HepG2 (cell line): ENCODE results near the gene FNBP1L. TPM values are rescaled to one million over a fixed set of nuclear protein-coding genes. Genes with fewer than 3 reads are reported as not detected.

Experiments
- HNRNPLL ChIP-seq: fragments of 200-400 bp; formaldehyde crosslinking; IDR thresholded peaks from 2 replicates; pipeline ENCODE4 v1.6.1; 2017; ENCODE audit warnings: mild to moderate bottlenecking, low read depth, low read length; ENCODE audit not compliant: poor library complexity, severe bottlenecking
- HNRNPUL1 ChIP-seq: fragments of 200-400 bp; formaldehyde crosslinking; IDR thresholded peaks from 2 replicates; pipeline ENCODE4 v1.6.1; 2017; ENCODE audit warnings: low read depth, mild to moderate bottlenecking, low read length, moderate library complexity
- NFE2L1 ChIP-seq: sonication (generic); formaldehyde crosslinking; IDR thresholded peaks from 2 replicates; pipeline ENCODE4 v1.4.0; 2020; ENCODE audit warnings: missing genetic modification reagents, mild to moderate bottlenecking, borderline replicate concordance
- RBFOX2 ChIP-seq: fragments of 200-400 bp; formaldehyde crosslinking; IDR thresholded peaks from 2 replicates; pipeline ENCODE4 v1.6.1; 2017; ENCODE audit warnings: low read depth, mild to moderate bottlenecking, low read length
- TBX2 ChIP-seq: sonication (generic); formaldehyde crosslinking; IDR thresholded peaks from 2 replicates; pipeline ENCODE4 v1.5.0; 2020; ENCODE audit warnings: missing genetic modification reagents, mild to moderate bottlenecking, borderline replicate concordance
- TSC22D2 ChIP-seq: sonication (generic); formaldehyde crosslinking; IDR thresholded peaks from 2 replicates; pipeline ENCODE4 v1.5.1; 2020; ENCODE audit warnings: missing genetic modification reagents, mild to moderate bottlenecking, borderline replicate concordance
- ZFP90 ChIP-seq: sonication (generic); formaldehyde crosslinking; IDR thresholded peaks from 2 replicates; pipeline ENCODE4 v1.8.0; 2022; ENCODE audit warnings: missing genetic modification reagents, mild to moderate bottlenecking, inconsistent platforms, borderline replicate concordance
- ZNF281 ChIP-seq: sonication (generic); formaldehyde crosslinking; IDR thresholded peaks from 2 replicates; pipeline ENCODE4 v1.4.0; 2020; ENCODE audit warnings: missing genetic modification reagents, borderline replicate concordance
- ZNF660 ChIP-seq: sonication (generic); formaldehyde crosslinking; IDR thresholded peaks from 2 replicates; pipeline ENCODE4 v1.5.1; 2020; ENCODE audit warnings: mild to moderate bottlenecking, low read depth, missing genetic modification reagents, borderline replicate concordance
- ZNF790 ChIP-seq: sonication (generic); formaldehyde crosslinking; IDR thresholded peaks from 2 replicates; pipeline ENCODE4 v1.8.0; 2022; ENCODE audit warnings: missing genetic modification reagents, mild to moderate bottlenecking, borderline replicate concordance
- ZSCAN25 ChIP-seq: sonication (generic); formaldehyde crosslinking; IDR thresholded peaks from 2 replicates; pipeline ENCODE4 v1.8.0; 2022; ENCODE audit warnings: mild to moderate bottlenecking, missing genetic modification reagents
- polyA plus RNA-seq, 8 experiments: library from polyadenylated mRNA; depleted of rRNA in 3 of 8; stranded (reverse) in 7 of 8; unstranded in 1 of 8; fragments of >200 nt; fragmentation: Illumina TruSeq in 4 of 8; extraction: Trizol in 4 of 8; gene quantifications; 2 replicates each; pipeline versions ENCODE4 v1.2.1 to v1.2.3, GENCODE V29; 2011 to 2016; ENCODE audit warnings: low read depth in 4 of 8, missing spikeins in 1 of 8, mixed read lengths in 1 of 8; ENCODE audit not compliant: insufficient read depth in 1 of 8
- total RNA-seq, 5 experiments: library from RNA; depleted of rRNA; stranded (reverse); fragments of >200 nt; fragmentation: Illumina TruSeq; extraction: Trizol; gene quantifications; 2 replicates each; pipeline ENCODE4 v1.2.3, GENCODE V29; 2016; ENCODE audit warnings: low read depth in 1 of 5
- TF ChIP-seq, protein P1 (sequence below): sonication (generic); formaldehyde crosslinking; IDR thresholded peaks from 2 replicates; pipeline ENCODE4 v1.4.0; 2020; ENCODE audit warnings: missing genetic modification reagents
- TF ChIP-seq, protein P2 (sequence below): sonication (generic); formaldehyde crosslinking; IDR thresholded peaks from 2 replicates; pipeline ENCODE4 v1.5.0; 2020; ENCODE audit warnings: mild to moderate bottlenecking, low read depth, missing genetic modification reagents, borderline replicate concordance
- TF ChIP-seq, protein P3 (sequence below): sonication (generic); formaldehyde crosslinking; IDR thresholded peaks from one replicate; pipeline ENCODE4 v1.5.1; 2020; ENCODE audit warnings: mild to moderate bottlenecking, missing genetic modification reagents; ENCODE audit errors: not compliant biosample characterization

FNBP1L gene
- total and polyA plus RNA-seq, 2 of the 13 experiments (the other 11 are each of a cell fraction or from before 2014, with no cell fraction given), result 24.1 to 27.1 TPM

- TF ChIP-seq TSC22D2 (CRISPR knock-in tag) (no peak), ZNF790 (CRISPR knock-in tag) (0 out of 2 replicates have a peak, but pooled peaks have one; percentile 24), RBFOX2 (peak; percentile 84), ZSCAN25 (CRISPR knock-in tag) (peak; percentile 31; the same call in 1 of the 2 replicates), NFE2L1 (no peak), HNRNPLL (no peak), ZNF660 (CRISPR knock-in tag) (no peak), ZNF281 (CRISPR knock-in tag) (peak; percentile 9; the same call in 1 of the 2 replicates), HNRNPUL1 (no peak), TBX2 (CRISPR knock-in tag) (peak; percentile 4; the same call in 1 of the 2 replicates), ZFP90 (peak; percentile 38; the same call in 1 of the 2 replicates)
- TF ChIP-seq, protein P1, sequence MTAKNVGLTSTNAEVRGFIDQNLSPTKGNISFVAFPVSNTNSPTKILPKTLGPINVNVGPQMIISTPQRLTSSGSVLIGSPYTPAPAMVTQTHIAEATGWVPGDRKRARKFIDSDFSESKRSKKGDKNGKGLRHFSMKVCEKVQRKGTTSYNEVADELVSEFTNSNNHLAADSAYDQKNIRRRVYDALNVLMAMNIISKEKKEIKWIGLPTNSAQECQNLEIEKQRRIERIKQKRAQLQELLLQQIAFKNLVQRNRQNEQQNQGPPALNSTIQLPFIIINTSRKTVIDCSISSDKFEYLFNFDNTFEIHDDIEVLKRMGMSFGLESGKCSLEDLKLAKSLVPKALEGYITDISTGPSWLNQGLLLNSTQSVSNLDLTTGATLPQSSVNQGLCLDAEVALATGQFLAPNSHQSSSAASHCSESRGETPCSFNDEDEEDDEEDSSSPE, result peak; percentile 78
- TF ChIP-seq, protein P2, sequence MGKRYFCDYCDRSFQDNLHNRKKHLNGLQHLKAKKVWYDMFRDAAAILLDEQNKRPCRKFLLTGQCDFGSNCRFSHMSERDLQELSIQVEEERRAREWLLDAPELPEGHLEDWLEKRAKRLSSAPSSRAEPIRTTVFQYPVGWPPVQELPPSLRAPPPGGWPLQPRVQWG (CRISPR knock-in tag), result no peak
- TF ChIP-seq, protein P3, sequence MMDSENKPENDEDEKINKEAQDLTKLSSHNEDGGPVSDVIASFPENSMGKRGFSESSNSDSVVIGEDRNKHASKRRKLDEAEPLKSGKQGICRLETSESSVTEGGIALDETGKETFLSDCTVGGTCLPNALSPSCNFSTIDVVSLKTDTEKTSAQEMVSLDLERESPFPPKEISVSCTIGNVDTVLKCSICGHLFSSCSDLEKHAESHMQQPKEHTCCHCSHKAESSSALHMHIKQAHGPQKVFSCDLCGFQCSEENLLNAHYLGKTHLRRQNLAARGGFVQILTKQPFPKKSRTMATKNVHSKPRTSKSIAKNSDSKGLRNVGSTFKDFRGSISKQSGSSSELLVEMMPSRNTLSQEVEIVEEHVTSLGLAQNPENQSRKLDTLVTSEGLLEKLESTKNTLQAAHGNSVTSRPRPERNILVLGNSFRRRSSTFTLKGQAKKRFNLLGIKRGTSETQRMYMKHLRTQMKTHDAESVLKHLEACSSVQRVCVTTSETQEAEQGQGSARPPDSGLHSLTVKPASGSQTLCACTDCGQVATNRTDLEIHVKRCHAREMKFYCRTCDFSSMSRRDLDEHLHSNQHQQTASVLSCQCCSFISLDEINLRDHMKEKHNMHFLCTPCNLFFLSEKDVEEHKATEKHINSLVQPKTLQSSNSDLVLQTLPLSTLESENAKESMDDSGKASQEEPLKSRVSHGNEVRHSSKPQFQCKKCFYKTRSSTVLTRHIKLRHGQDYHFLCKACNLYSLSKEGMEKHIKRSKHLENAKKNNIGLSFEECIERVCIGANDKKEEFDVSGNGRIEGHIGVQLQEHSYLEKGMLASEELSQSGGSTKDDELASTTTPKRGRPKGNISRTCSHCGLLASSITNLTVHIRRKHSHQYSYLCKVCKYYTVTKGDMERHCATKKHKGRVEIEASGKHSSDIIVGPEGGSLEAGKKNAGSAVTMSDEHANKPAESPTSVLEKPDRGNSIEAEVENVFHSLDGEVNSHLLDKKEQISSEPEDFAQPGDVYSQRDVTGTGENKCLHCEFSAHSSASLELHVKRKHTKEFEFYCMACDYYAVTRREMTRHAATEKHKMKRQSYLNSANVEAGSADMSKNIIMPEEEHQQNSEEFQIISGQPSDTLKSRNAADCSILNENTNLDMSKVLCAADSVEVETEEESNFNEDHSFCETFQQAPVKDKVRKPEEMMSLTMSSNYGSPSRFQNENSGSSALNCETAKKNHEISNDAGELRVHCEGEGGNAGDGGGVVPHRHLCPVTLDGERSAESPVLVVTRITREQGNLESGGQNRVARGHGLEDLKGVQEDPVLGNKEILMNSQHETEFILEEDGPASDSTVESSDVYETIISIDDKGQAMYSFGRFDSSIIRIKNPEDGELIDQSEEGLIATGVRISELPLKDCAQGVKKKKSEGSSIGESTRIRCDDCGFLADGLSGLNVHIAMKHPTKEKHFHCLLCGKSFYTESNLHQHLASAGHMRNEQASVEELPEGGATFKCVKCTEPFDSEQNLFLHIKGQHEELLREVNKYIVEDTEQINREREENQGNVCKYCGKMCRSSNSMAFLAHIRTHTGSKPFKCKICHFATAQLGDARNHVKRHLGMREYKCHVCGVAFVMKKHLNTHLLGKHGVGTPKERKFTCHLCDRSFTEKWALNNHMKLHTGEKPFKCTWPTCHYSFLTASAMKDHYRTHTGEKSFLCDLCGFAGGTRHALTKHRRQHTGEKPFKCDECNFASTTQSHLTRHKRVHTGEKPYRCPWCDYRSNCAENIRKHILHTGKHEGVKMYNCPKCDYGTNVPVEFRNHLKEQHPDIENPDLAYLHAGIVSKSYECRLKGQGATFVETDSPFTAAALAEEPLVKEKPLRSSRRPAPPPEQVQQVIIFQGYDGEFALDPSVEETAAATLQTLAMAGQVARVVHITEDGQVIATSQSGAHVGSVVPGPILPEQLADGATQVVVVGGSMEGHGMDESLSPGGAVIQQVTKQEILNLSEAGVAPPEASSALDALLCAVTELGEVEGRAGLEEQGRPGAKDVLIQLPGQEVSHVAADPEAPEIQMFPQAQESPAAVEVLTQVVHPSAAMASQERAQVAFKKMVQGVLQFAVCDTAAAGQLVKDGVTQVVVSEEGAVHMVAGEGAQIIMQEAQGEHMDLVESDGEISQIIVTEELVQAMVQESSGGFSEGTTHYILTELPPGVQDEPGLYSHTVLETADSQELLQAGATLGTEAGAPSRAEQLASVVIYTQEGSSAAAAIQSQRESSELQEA, result peak; percentile 47
Observed at GRCh38 chr1:93447481-93448291, at the start of gene FNBP1L (continued).
